PC-3 (cell line): ENCODE data around the gene CYP4F2.

Experiments
- CTCF ChIP-seq: fragments of 300-600 bp; sonication (generic); conservative IDR thresholded peaks from 2 replicates; pipeline ENCODE4 v1.5.1; 2017; ENCODE audit warnings: antibody characterized with exemption, low read depth, mild to moderate bottlenecking, low read length
- EZH2 ChIP-seq: fragments of 300-600 bp; sonication (generic); IDR thresholded peaks from one replicate; pipeline ENCODE4 v1.6.1; 2017; ENCODE audit warnings: antibody characterized with exemption, mild to moderate bottlenecking, low read length; ENCODE audit not compliant: unreplicated experiment
- EZH2phosphoT487 ChIP-seq: fragments of 300-600 bp; sonication (generic); IDR thresholded peaks from 2 replicates; pipeline ENCODE4 v1.6.1; 2018; ENCODE audit warnings: mild to moderate bottlenecking, antibody characterized with exemption, low read length, borderline replicate concordance

- TF ChIP-seq CTCF (no peak), EZH2 (no peak), EZH2phosphoT487 (no peak)
Measured at GRCh38 chr19:15919243-15919642, 21.4 kb upstream of the CYP4F2 start.
